Esophagus muscularis mucosa (tissue), 3 donors: ENCODE results near the gene TENM4.

Experiments
- CTCF ChIP-seq, 3 experiments: fragments of 200-600 bp in 2 of 3; fragments of 450-650 bp in 1 of 3; sonication (generic) in 2 of 3; IDR thresholded peaks; one replicate each; pipeline ENCODE4 v1.5.1; 2017 to 2019; ENCODE audit warnings: antibody characterized with exemption in 3 of 3, mild to moderate bottlenecking in 2 of 3, moderate library complexity in 1 of 3
- EP300 ChIP-seq: sonication (generic); formaldehyde crosslinking; IDR thresholded peaks from one replicate; pipeline ENCODE4 v1.6.1; 2017; ENCODE audit warnings: antibody characterized with exemption

GRCh38 chr11:79430280-79430679, 10.6 kb downstream of the TENM4 start:
- TF ChIP-seq CTCF (IDR thresholded peaks at IDR 0.05): no peak
- TF ChIP-seq EP300: no peak
